ENCODE results near the gene CCT6B.

CCT6B gene

GRCh38 chr17:34913001-34913400 lies 48.3 kb downstream of the CCT6B start:
- no peak for TF ChIP-seq CTCF (IDR thresholded peaks at IDR 0.05; ENCODE audit: low read depth, low read length)
- H3K4me3 ChIP-seq (replicated peaks in 1 of 2; ENCODE audit: low read depth in 2 of 2, low read length in 2 of 2) = no peak overlapping the region

GRCh38 chr17:34909040-34909439 lies 52.2 kb downstream of the CCT6B start:
- TF ChIP-seq CTCF (IDR thresholded peaks at IDR 0.05; ENCODE audit: low read depth, low read length) = no peak
- DNase-seq (ENCODE audit: low read depth in 2 of 2) = no peak
- no peak overlapping the region for H3K4me3 ChIP-seq (replicated peaks in 1 of 2; ENCODE audit: low read depth in 2 of 2, low read length in 2 of 2)

More at GRCh38 chr17:34913001-34913400, 48.3 kb downstream of the CCT6B start:
- no peak for DNase-seq (ENCODE audit: low read depth in 2 of 2)

- DNase-seq (ENCODE audit: low read depth in 2 of 2) = no peak
- H3K4me3 ChIP-seq (replicated peaks in 1 of 2; ENCODE audit: low read depth in 2 of 2, low read length in 2 of 2) = no peak overlapping the region
- no peak for TF ChIP-seq CTCF (IDR thresholded peaks at IDR 0.05; ENCODE audit: low read depth, low read length)
Measured at GRCh38 chr17:34902831-34903547, 58.3 kb downstream of the CCT6B start.

- no peak overlapping the region for H3K4me3 ChIP-seq (replicated peaks in 1 of 2; ENCODE audit: low read depth in 2 of 2, low read length in 2 of 2)
- DNase-seq (ENCODE audit: low read depth in 2 of 2) = no peak
- TF ChIP-seq CTCF (IDR thresholded peaks at IDR 0.05; ENCODE audit: low read depth, low read length) = no peak
Measured at GRCh38 chr17:34899643-34900291, 61.5 kb downstream of the CCT6B start.

- H3K4me3 ChIP-seq (replicated peaks in 1 of 2; ENCODE audit: low read depth in 2 of 2, low read length in 2 of 2) = no peak overlapping the region
- no peak for DNase-seq (ENCODE audit: low read depth in 2 of 2)
- no peak for TF ChIP-seq CTCF (IDR thresholded peaks at IDR 0.05; ENCODE audit: low read depth, low read length)
Measured at GRCh38 chr17:34895383-34895782, 65.9 kb downstream of the CCT6B start.

- no peak for TF ChIP-seq CTCF (IDR thresholded peaks at IDR 0.05; ENCODE audit: low read depth, low read length)
- H3K4me3 ChIP-seq (replicated peaks in 1 of 2; ENCODE audit: low read depth in 2 of 2, low read length in 2 of 2) = no peak overlapping the region
- DNase-seq (ENCODE audit: low read depth in 2 of 2) = no peak
Measured at GRCh38 chr17:34894964-34895363, 66.3 kb downstream of the CCT6B start.
